T-helper 2 cell (primary cell): ENCODE data around the gene CACNG6.

ENCODE experiments used
- DNase-seq, 5 experiments: peaks; one replicate each; pipeline versions ENCODE4 v3.0.0 to v3.0.0-alpha.2; 2012 to 2022

Gene CACNG6

GRCh38 chr19:53969366-53969765, 22.1 kb upstream of the CACNG6 start:
- no peak for DNase-seq

- no peak for DNase-seq
Observed at GRCh38 chr19:53971673-53972072, 19.8 kb upstream of the CACNG6 start.

- DNase-seq = peak in 4 of 5 experiments; percentile 33 to 70 (median 45)
Observed at GRCh38 chr19:53977429-53977990, 13.9 kb upstream of the CACNG6 start.

- peak in 2 of 5 experiments; percentile 30 to 46 for DNase-seq
Observed at GRCh38 chr19:53977991-53978731, 13.3 kb upstream of the CACNG6 start.

- DNase-seq = no peak
Observed at GRCh38 chr19:53978975-53979801, 12.2 kb upstream of the CACNG6 start.

GRCh38 chr19:53980539-53981375, 10.7 kb upstream of the CACNG6 start:
- no peak for DNase-seq

- DNase-seq = no peak
Observed at GRCh38 chr19:53981376-53981951, 10.0 kb upstream of the CACNG6 start.

GRCh38 chr19:53982001-53982451, 9.4 kb upstream of the CACNG6 start:
- DNase-seq = no peak

GRCh38 chr19:53982611-53983010, 8.8 kb upstream of the CACNG6 start:
- DNase-seq = peak in 1 of 5 experiments; percentile 16

GRCh38 chr19:53983457-53984289, 7.8 kb upstream of the CACNG6 start:
- DNase-seq = no peak

GRCh38 chr19:53985863-53986262, 5.6 kb upstream of the CACNG6 start:
- DNase-seq = no peak

GRCh38 chr19:53988981-53989380, 2.5 kb upstream of the CACNG6 start:
- no peak for DNase-seq

GRCh38 chr19:53989600-53990533, 1.6 kb upstream of the CACNG6 start:
- DNase-seq = no peak

- no peak for DNase-seq
Observed at GRCh38 chr19:53992211-53992610, 774 bp downstream of the CACNG6 start.

- DNase-seq = no peak
Observed at GRCh38 chr19:53992815-53993214, 1.4 kb downstream of the CACNG6 start.

GRCh38 chr19:53993448-53993847, 2.0 kb downstream of the CACNG6 start:
- no peak for DNase-seq

- DNase-seq = no peak
Observed at GRCh38 chr19:53994811-53995210, 3.4 kb downstream of the CACNG6 start.

GRCh38 chr19:53998223-53998622, 6.8 kb downstream of the CACNG6 start:
- no peak for DNase-seq

- DNase-seq = no peak
Observed at GRCh38 chr19:53999694-54000093, 8.3 kb downstream of the CACNG6 start.

- no peak for DNase-seq
Observed at GRCh38 chr19:54001496-54001895, 10.1 kb downstream of the CACNG6 start.
